NCI-H2081 (cell line): ENCODE data around the gene GSS.

Source experiments
- DNase-seq, 2 experiments: peaks; one replicate each; lab custom pipeline; 2025; lab: John Stamatoyannopoulos, UW

Gene GSS

GRCh38 chr20:34978092-34978744 lies 22.6 kb upstream of the GSS start:
- DNase-seq = no peak

- DNase-seq = peak in 1 of 2 experiments; percentile 29
Measured at GRCh38 chr20:34977365-34978091, 21.9 kb upstream of the GSS start.

- DNase-seq = no peak
Measured at GRCh38 chr20:34976286-34976685, 20.7 kb upstream of the GSS start.

GRCh38 chr20:34974246-34974645 lies 18.6 kb upstream of the GSS start:
- no peak for DNase-seq

GRCh38 chr20:34971561-34972235 lies 16.1 kb upstream of the GSS start:
- DNase-seq = no peak

- no peak for DNase-seq
Measured at GRCh38 chr20:34970846-34971560, 15.4 kb upstream of the GSS start.

GRCh38 chr20:34970193-34970840 lies 14.7 kb upstream of the GSS start:
- DNase-seq = no peak

GRCh38 chr20:34968042-34968775 lies 12.6 kb upstream of the GSS start:
- no peak for DNase-seq

- DNase-seq = no peak
Measured at GRCh38 chr20:34967421-34967820, 11.8 kb upstream of the GSS start.

- no peak for DNase-seq
Measured at GRCh38 chr20:34965051-34965450, 9.4 kb upstream of the GSS start.

- no peak for DNase-seq
Measured at GRCh38 chr20:34964486-34964885, 8.9 kb upstream of the GSS start.

- DNase-seq = no peak
Measured at GRCh38 chr20:34956751-34957472, 1.3 kb upstream of the GSS start.

GRCh38 chr20:34956041-34956458 lies 444 bp upstream of the GSS start:
- DNase-seq = no peak

- DNase-seq = peak in 1 of 2 experiments; percentile 73
Measured at GRCh38 chr20:34954904-34955230, 739 bp downstream of the GSS start.

GRCh38 chr20:34953960-34954359 lies 1.6 kb downstream of the GSS start:
- DNase-seq = no peak

GRCh38 chr20:34952671-34953070 lies 2.9 kb downstream of the GSS start:
- no peak for DNase-seq

GRCh38 chr20:34951652-34952051 lies 4.0 kb downstream of the GSS start:
- DNase-seq = peak; percentile 64 to 81

- DNase-seq = peak in 1 of 2 experiments; percentile 54
Measured at GRCh38 chr20:34951252-34951651, 4.4 kb downstream of the GSS start.

- DNase-seq = no peak
Measured at GRCh38 chr20:34949120-34949519, 6.5 kb downstream of the GSS start.

- DNase-seq = no peak
Measured at GRCh38 chr20:34948030-34948429, 7.6 kb downstream of the GSS start.

- DNase-seq = no peak
Measured at GRCh38 chr20:34947336-34947735, 8.3 kb downstream of the GSS start.
